Vagina (tissue), 2 donors: ENCODE measurements around the gene MSH3. TPM values are rescaled to one million over a fixed set of nuclear protein-coding genes. Genes with fewer than 3 reads are reported as not detected.

Experiments
- DNase-seq, 2 donors: peaks; one replicate each; pipeline ENCODE4 v3.0.0-alpha.2; 2017; ENCODE audit errors: extremely low spot score in 2 of 2
- H3K27ac ChIP-seq: fragments of 200-600 bp; sonication (generic); one replicate; pipeline ENCODE4 v1.5.1; 2019
- H3K27me3 ChIP-seq: fragments of 200-600 bp; sonication (generic); one replicate; pipeline ENCODE4 v1.5.1; 2019
- H3K36me3 ChIP-seq, 2 donors: fragments of 200-600 bp; sonication (generic); one replicate each; pipeline ENCODE4 v1.5.1; 2017 to 2019
- H3K4me1 ChIP-seq: fragments of 200-600 bp; sonication (generic); one replicate; pipeline ENCODE4 v1.5.1; 2019
- H3K4me3 ChIP-seq, 2 donors: fragments of 200-600 bp; sonication (generic); 1 replicate in 1 of 2; 2 replicates in 1 of 2; pipeline ENCODE4 v1.5.1; 2016 to 2019
- H3K9me3 ChIP-seq: fragments of 200-600 bp; sonication (generic); one replicate; pipeline ENCODE4 v1.5.1; 2019
- POLR2A ChIP-seq, 2 donors: fragments of 450-650 bp; IDR thresholded peaks; one replicate each; pipeline ENCODE4 v1.6.1; 2017; ENCODE audit warnings: antibody characterized with exemption in 2 of 2, mild to moderate bottlenecking in 2 of 2, moderate library complexity in 2 of 2
- POLR2AphosphoS5 ChIP-seq, 2 donors: sonication (generic); formaldehyde crosslinking; IDR thresholded peaks; one replicate each; pipeline ENCODE4 v1.9.0; 2017; ENCODE audit warnings: antibody characterized with exemption in 2 of 2, mild to moderate bottlenecking in 2 of 2, low read depth in 1 of 2; ENCODE audit not compliant: insufficient read depth in 1 of 2
- intact Hi-C: fragments of 100-400 bp; cut with DNase I; formaldehyde crosslinking; loops from one replicate; pipeline ENCODE4 v1.15.1; 2023
- total RNA-seq: library from RNA; depleted of rRNA; stranded (reverse); fragments of >200 nt; gene quantifications from one replicate; pipeline ENCODE4 v1.2.3, GENCODE V29; 2016
- TF ChIP-seq, protein P1 (sequence below), 3 experiments: fragments of 450-650 bp in 2 of 3; fragments of 200-600 bp in 1 of 3; sonication (generic) in 1 of 3; IDR thresholded peaks; one replicate each; pipeline ENCODE4 v1.5.1; 2017 to 2019; ENCODE audit warnings: antibody characterized with exemption in 3 of 3, mild to moderate bottlenecking in 2 of 3, moderate library complexity in 2 of 3

MSH3 gene
- total RNA-seq, 1 donor from 2014 or later: 30.0 TPM

DNA sequence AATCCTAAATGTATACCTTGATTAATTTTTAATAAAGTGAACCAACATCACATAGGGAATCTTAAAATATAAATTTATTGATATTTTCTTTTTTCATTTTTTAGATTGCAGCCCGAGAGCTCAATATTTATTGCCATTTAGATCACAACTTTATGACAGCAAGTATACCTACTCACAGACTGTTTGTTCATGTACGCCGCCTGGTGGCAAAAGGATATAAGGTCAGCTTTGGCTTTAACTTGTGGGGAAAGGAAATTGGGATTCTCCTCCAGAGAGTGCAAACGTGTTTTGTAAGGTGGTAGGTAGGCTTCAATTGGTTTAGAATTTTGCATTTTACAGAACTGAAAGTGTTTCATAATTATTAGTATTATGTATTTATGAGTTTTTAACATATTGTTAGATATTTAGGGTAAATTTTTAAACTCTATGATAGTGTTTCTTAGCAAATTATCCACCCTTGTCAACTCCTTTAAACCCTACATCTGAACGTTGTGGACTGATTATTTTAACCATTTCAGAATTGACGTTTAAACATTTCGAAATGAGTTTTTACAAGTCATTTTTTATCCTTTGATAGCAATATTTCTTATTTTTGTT lies 17.8 kb downstream of the MSH3 start:
- Histone ChIP-seq H3K36me3 (peaks cover 0 to 5% of the 10 kb centered on the region in 2 donors), H3K4me1 (no peaks in the 10 kb centered on the region)
- TF ChIP-seq, protein P1, sequence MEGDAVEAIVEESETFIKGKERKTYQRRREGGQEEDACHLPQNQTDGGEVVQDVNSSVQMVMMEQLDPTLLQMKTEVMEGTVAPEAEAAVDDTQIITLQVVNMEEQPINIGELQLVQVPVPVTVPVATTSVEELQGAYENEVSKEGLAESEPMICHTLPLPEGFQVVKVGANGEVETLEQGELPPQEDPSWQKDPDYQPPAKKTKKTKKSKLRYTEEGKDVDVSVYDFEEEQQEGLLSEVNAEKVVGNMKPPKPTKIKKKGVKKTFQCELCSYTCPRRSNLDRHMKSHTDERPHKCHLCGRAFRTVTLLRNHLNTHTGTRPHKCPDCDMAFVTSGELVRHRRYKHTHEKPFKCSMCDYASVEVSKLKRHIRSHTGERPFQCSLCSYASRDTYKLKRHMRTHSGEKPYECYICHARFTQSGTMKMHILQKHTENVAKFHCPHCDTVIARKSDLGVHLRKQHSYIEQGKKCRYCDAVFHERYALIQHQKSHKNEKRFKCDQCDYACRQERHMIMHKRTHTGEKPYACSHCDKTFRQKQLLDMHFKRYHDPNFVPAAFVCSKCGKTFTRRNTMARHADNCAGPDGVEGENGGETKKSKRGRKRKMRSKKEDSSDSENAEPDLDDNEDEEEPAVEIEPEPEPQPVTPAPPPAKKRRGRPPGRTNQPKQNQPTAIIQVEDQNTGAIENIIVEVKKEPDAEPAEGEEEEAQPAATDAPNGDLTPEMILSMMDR (IDR thresholded peaks at IDR 0.05): peak; percentile 42 to 78 (median 64)
- no peak for TF ChIP-seq POLR2A (IDR thresholded peaks at IDR 0.05)

DNA sequence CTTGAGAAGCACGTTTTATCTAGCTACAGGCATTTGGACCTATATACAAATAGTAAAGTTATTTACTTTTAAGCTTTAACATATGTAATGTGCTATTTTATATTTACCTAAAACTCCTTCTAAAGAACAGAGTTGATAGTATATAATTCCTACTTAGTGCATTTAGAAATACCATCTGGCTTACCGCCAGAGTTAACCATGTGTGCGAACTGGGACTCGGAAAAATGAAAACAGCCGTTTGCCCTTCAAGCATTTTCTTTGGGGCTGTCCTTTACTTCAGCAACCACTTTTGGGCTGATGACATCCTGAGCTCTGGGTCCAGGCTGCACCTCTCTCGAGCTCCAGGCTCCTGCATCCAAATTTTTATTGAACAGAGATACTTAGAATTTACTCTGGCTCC lies 22.3 kb downstream of the MSH3 start:
- intact Hi-C loops: no loop called here
- H3K27me3 ChIP-seq: no peaks in the 10 kb centered on the region
- H3K36me3 ChIP-seq: peaks cover 0 to 16% of the 10 kb centered on the region in 2 donors

More for the DNA sequence above, 17.8 kb downstream of the MSH3 start:
- Histone ChIP-seq H3K4me3 (no peak overlapping the region), H3K9me3 (no peaks in the 10 kb centered on the region), H3K27me3 (no peaks in the 10 kb centered on the region), H3K27ac (no peak overlapping the region)
- intact Hi-C loops: no loop called here
- DNase-seq: no peak

DNA sequence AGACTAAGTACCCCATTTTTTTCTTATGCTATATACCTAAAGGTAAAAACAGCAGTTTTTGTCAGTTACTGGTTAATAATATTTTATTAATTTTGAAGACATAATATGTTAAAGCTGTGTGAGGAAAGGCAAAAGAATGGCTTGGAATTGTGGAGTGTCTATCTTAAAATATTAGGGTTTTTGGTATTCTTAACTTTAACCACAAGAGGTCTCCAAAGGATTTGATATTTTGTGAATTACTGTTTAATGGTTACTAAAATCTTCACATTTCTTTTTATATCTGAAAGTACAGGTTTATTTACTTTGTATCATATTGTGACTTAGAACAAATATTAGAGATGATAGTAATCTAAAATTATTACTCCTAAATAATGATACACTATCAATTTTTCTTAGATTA lies 32.3 kb downstream of the MSH3 start:
- TF ChIP-seq POLR2AphosphoS5 (IDR thresholded peaks at IDR 0.05; ENCODE audit: insufficient read depth in 1 of 2, low read depth in 1 of 2): no peak
- TF ChIP-seq, protein P1 (IDR thresholded peaks at IDR 0.05): peak in 2 of 3 experiments; percentile 23 to 42
- TF ChIP-seq POLR2A (IDR thresholded peaks at IDR 0.05): no peak
- Histone ChIP-seq H3K4me3 (no peak overlapping the region), H3K27ac (no peak overlapping the region), H3K9me3 (no peaks in the 10 kb centered on the region), H3K4me1 (no peaks in the 10 kb centered on the region), H3K27me3 (no peaks in the 10 kb centered on the region), H3K36me3 (peaks cover 0 to 6% of the 10 kb centered on the region in 2 donors)
- intact Hi-C loops: no loop called here
- no peak for DNase-seq

More for the DNA sequence above, 22.3 kb downstream of the MSH3 start:
- no peaks in the 10 kb centered on the region for H3K9me3 ChIP-seq
- no peak overlapping the region for H3K27ac ChIP-seq
- H3K4me1 ChIP-seq: no peaks in the 10 kb centered on the region
- no peak overlapping the region for H3K4me3 ChIP-seq
- DNase-seq: no peak
- TF ChIP-seq POLR2A (IDR thresholded peaks at IDR 0.05): no peak
- no peak for TF ChIP-seq POLR2AphosphoS5 (IDR thresholded peaks at IDR 0.05; ENCODE audit: insufficient read depth in 1 of 2, low read depth in 1 of 2)
- TF ChIP-seq, protein P1 (IDR thresholded peaks at IDR 0.05): no peak

DNA sequence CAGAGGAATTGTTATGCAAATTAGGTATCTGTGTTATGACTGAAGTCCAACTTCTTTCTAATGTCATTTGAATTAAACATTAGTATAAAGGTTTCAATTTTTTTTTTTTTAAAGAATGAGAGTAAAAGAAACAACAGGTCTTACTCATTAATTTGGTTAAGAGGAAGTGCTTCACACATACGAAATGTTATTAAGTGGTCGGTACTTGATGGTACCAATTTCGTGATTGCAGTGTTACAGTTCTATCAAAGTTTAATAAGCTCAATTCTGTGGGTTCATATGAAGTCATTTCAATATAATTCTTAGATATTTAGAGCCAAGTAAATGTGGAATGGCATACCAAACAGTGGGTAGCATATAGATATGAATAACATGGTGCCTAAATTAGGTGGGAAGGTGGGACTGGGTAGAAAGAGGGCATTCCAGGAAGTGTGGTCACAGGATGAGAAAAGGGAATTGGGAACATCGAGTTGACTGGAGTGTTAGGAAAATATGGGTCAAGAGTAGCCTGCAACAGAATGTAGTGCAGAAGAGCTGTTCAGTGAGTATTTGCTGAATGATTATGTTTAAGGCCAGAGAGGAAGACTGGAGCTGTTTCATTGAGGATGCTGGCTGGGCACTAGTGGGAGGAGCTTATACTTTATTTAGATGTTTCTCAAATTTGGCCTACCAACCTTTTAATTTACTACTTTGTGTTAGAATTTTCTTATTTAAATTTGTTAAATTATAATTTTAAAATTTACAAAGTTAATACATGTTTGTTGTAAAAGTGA lies 34.4 kb downstream of the MSH3 start:
- no peak for DNase-seq
- TF ChIP-seq, protein P1 (IDR thresholded peaks at IDR 0.05): no peak
- no peak for TF ChIP-seq POLR2AphosphoS5 (IDR thresholded peaks at IDR 0.05; ENCODE audit: insufficient read depth in 1 of 2, low read depth in 1 of 2)
- TF ChIP-seq POLR2A (IDR thresholded peaks at IDR 0.05): no peak
- intact Hi-C loops: no loop called here
- Histone ChIP-seq H3K4me3 (no peak overlapping the region), H3K36me3 (peaks cover 0 to 3% of the 10 kb centered on the region in 2 donors), H3K27ac (no peak overlapping the region), H3K4me1 (no peaks in the 10 kb centered on the region), H3K9me3 (no peaks in the 10 kb centered on the region), H3K27me3 (no peaks in the 10 kb centered on the region)

DNA sequence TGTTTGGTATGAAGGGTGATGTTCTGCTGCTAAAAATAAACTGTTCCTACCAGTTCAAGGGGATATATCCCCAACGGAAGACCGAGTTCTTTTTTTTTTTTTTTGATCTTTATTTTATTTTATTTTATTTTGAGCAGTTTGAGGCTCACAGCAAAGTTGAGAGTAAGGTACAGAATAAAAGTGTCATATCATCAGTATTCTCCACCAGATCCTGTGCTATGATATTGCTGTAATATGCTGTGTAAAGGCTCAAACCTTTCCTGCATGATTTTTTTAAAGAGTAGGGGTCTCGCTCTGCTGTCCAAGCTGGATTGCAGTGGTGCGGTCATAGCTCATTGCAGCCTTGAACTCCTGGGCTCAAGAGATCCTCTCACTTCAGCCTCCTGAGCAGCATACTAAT lies 35.2 kb downstream of the MSH3 start:
- H3K4me1 ChIP-seq: no peaks in the 10 kb centered on the region
- no peak overlapping the region for H3K4me3 ChIP-seq
- H3K36me3 ChIP-seq: no peaks in the 10 kb centered on the region
- no peak for DNase-seq
- H3K27ac ChIP-seq: no peak overlapping the region
- intact Hi-C loops: no loop called here
- TF ChIP-seq POLR2A (IDR thresholded peaks at IDR 0.05): no peak
- TF ChIP-seq POLR2AphosphoS5 (IDR thresholded peaks at IDR 0.05; ENCODE audit: insufficient read depth in 1 of 2, low read depth in 1 of 2): no peak
- TF ChIP-seq, protein P1 (IDR thresholded peaks at IDR 0.05): no peak
- H3K9me3 ChIP-seq: no peaks in the 10 kb centered on the region
- no peaks in the 10 kb centered on the region for H3K27me3 ChIP-seq
